DND-41 (cell line): ENCODE results near the gene FLT3LG.

Source experiments
- ATAC-seq: fragments of 200-7000 bp; cut with Tn5 transposase; 3 replicates; pipeline ENCODE4 v1.9.1; 2021; ENCODE audit warnings: low read depth; ENCODE audit not compliant: insufficient read depth
- DNase-seq: peaks from one replicate; pipeline ENCODE4 v3.0.0-alpha.2; 2020
- H2AFZ ChIP-seq: 2 replicates; pipeline ENCODE4 v1.6.0; 2012; ENCODE audit warnings: low read depth, low read length
- H3K27ac ChIP-seq: 2 replicates; pipeline ENCODE4 v1.5.1; 2012; ENCODE audit warnings: low read length, inconsistent platforms
- H3K27me3 ChIP-seq: fragments of 200-600 bp; sonication (generic); 2 replicates; pipeline ENCODE4 v1.6.0; 2012; ENCODE audit warnings: low read length, mild to moderate bottlenecking, inconsistent platforms; ENCODE audit not compliant: insufficient read depth, poor library complexity
- H3K36me3 ChIP-seq: 2 replicates; pipeline ENCODE4 v1.5.1; 2012; ENCODE audit warnings: low read length, inconsistent platforms; ENCODE audit not compliant: insufficient read depth
- H3K4me1 ChIP-seq: 2 replicates; pipeline ENCODE4 v1.5.1; 2012; ENCODE audit warnings: mild to moderate bottlenecking, low read length; ENCODE audit not compliant: insufficient read depth
- H3K4me2 ChIP-seq: 2 replicates; pipeline ENCODE4 v1.6.0; 2012; ENCODE audit warnings: mild to moderate bottlenecking, moderate library complexity, low read length, inconsistent platforms; ENCODE audit not compliant: insufficient read depth
- H3K4me3 ChIP-seq, 2 experiments: fragments of 200-600 bp in 1 of 2; shearing (Covaris generic) in 1 of 2; 2 replicates each; pipeline ENCODE4 v1.5.1; 2012 to 2016; ENCODE audit warnings: inconsistent platforms in 2 of 2, low read length in 2 of 2, mild to moderate bottlenecking in 2 of 2, low read depth in 1 of 2, moderate library complexity in 1 of 2
- H3K79me2 ChIP-seq: 2 replicates; pipeline ENCODE4 v1.6.0; 2012; ENCODE audit warnings: low read length, inconsistent platforms; ENCODE audit not compliant: insufficient read depth
- H3K9ac ChIP-seq: 2 replicates; pipeline ENCODE4 v1.6.0; 2012; ENCODE audit warnings: low read depth, mild to moderate bottlenecking, inconsistent platforms, low read length, moderate library complexity
- H3K9me3 ChIP-seq: 2 replicates; pipeline ENCODE4 v1.5.1; 2012; ENCODE audit warnings: low read length, moderate library complexity, mild to moderate bottlenecking, inconsistent platforms; ENCODE audit not compliant: insufficient read depth, severe bottlenecking
- H4K20me1 ChIP-seq: 2 replicates; pipeline ENCODE4 v1.6.0; 2012; ENCODE audit warnings: low read length; ENCODE audit not compliant: insufficient read depth
- CTCF ChIP-seq: IDR thresholded peaks from 2 replicates; pipeline ENCODE4 v1.5.1; 2012; ENCODE audit warnings: borderline replicate concordance, low read length, moderate library complexity, mild to moderate bottlenecking; ENCODE audit not compliant: poor library complexity, severe bottlenecking; ENCODE audit errors: extremely low read depth
- EZH2 ChIP-seq: IDR thresholded peaks from 3 replicates; pipeline ENCODE4 v1.6.1; 2012; ENCODE audit warnings: borderline replicate concordance, low read depth, mild to moderate bottlenecking, moderate library complexity, low read length, inconsistent platforms; ENCODE audit not compliant: severe bottlenecking

FLT3LG gene

GRCh38 chr19:49488863-49489537 is 15.0 kb downstream of the FLT3LG start:
- H3K9ac ChIP-seq = peak overlapping the region; percentile 87
- no peaks in the 10 kb centered on the region for H3K27me3 ChIP-seq
- no peak for DNase-seq
- peak overlapping the region; percentile 67 to 88; a peak in 3 of 4 replicates for H3K4me3 ChIP-seq
- H3K27ac ChIP-seq = peak overlapping the region; percentile 96
- H3K4me2 ChIP-seq = peak overlapping the region; percentile 75
- peaks cover 56% of the 10 kb centered on the region for H3K36me3 ChIP-seq
- TF ChIP-seq CTCF (no peak), EZH2 (no peak)
- ATAC-seq = no peak
- H3K4me1 ChIP-seq = peaks cover 37% of the 10 kb centered on the region
- H2AFZ ChIP-seq = no peak overlapping the region
- H3K79me2 ChIP-seq = peaks cover 44% of the 10 kb centered on the region
- H3K9me3 ChIP-seq = no peaks in the 10 kb centered on the region
- peaks cover 41% of the 10 kb centered on the region for H4K20me1 ChIP-seq

GRCh38 chr19:49489601-49490167 is 15.7 kb downstream of the FLT3LG start:
- no peak overlapping the region for H2AFZ ChIP-seq
- peaks cover 48% of the 10 kb centered on the region for H3K79me2 ChIP-seq
- H3K27me3 ChIP-seq = no peaks in the 10 kb centered on the region
- peaks cover 56% of the 10 kb centered on the region for H3K36me3 ChIP-seq
- H3K9ac ChIP-seq = peak overlapping the region; percentile 87
- TF ChIP-seq CTCF (no peak), EZH2 (no peak)
- no peaks in the 10 kb centered on the region for H3K9me3 ChIP-seq
- DNase-seq (no peak), ATAC-seq (no peak)
- H3K4me2 ChIP-seq = peak overlapping the region; percentile 75
- peaks cover 38% of the 10 kb centered on the region for H3K4me1 ChIP-seq
- H3K27ac ChIP-seq = peak overlapping the region; percentile 96
- peaks cover 41% of the 10 kb centered on the region for H4K20me1 ChIP-seq
- H3K4me3 ChIP-seq = peak overlapping the region; percentile 67 to 88; a peak in 3 of 4 replicates

GRCh38 chr19:49490287-49491029 is 16.4 kb downstream of the FLT3LG start:
- no peak for TF ChIP-seq EZH2
- no peak for TF ChIP-seq CTCF
- H3K36me3 ChIP-seq = peaks cover 56% of the 10 kb centered on the region
- peak overlapping the region; percentile 75; the same call in 1 of the 2 replicates for H3K4me2 ChIP-seq
- H3K27ac ChIP-seq = peak overlapping the region; percentile 96
- H3K4me1 ChIP-seq = peaks cover 45% of the 10 kb centered on the region
- no peak overlapping the region for H2AFZ ChIP-seq
- ATAC-seq = no peak
- H3K9ac ChIP-seq = peak overlapping the region; percentile 87; the same call in 1 of the 2 replicates
- peaks cover 41% of the 10 kb centered on the region for H4K20me1 ChIP-seq
- DNase-seq = no peak
- peak overlapping the region in 1 of 2 experiments; percentile 67; a peak in 2 of 4 replicates for H3K4me3 ChIP-seq
- peaks cover 53% of the 10 kb centered on the region for H3K79me2 ChIP-seq
- H3K9me3 ChIP-seq = no peaks in the 10 kb centered on the region
- H3K27me3 ChIP-seq = no peaks in the 10 kb centered on the region
